SHP77 treated with DMSO at 0.1 percent for 48 hours (cell line): ENCODE results near the gene NXF2.
"Not testable (repeated sequence)": the region's sequence is repeated elsewhere in the genome, so short reads cannot be mapped to it uniquely, and the experiment has no call there.

Experiments used
- DNase-seq: peaks from one replicate; lab custom pipeline; 2025; lab: John Stamatoyannopoulos, UW

The NXF2 gene

GRCh38 chrX:102246893-102247292, at the start of gene NXF2:
NXF2 (plus strand) TSS chrX:102247167; CDS start chrX:102307079, 59,912 bp downstream.
- DNase-seq: not testable (repeated sequence)

GRCh38 chrX:102207940-102208339, 39.0 kb upstream of the NXF2 start:
- not testable (repeated sequence) for DNase-seq

- not testable (repeated sequence) for DNase-seq
Observed at GRCh38 chrX:102214986-102215385, 32.0 kb upstream of the NXF2 start, which contains the start of gene TCP11X1. TCP11X1 (plus strand) TSS chrX:102215301.

- not testable (repeated sequence) for DNase-seq
Observed at GRCh38 chrX:102216497-102216896, 30.5 kb upstream of the NXF2 start.

- DNase-seq: not testable (repeated sequence)
Observed at GRCh38 chrX:102235678-102236077, 11.3 kb upstream of the NXF2 start.

- not testable (repeated sequence) for DNase-seq
Observed at GRCh38 chrX:102240265-102240664, 6.7 kb upstream of the NXF2 start.

- not testable (repeated sequence) for DNase-seq
Observed at GRCh38 chrX:102272231-102272630, 25.3 kb downstream of the NXF2 start.

- DNase-seq: no peak
Observed at GRCh38 chrX:102338162-102338561, 91.2 kb downstream of the NXF2 start.

- DNase-seq: no peak
Observed at GRCh38 chrX:102339312-102340298, 92.6 kb downstream of the NXF2 start.

GRCh38 chrX:102341867-102342266, 94.9 kb downstream of the NXF2 start:
- DNase-seq: no peak

GRCh38 chrX:102345916-102346315, 98.9 kb downstream of the NXF2 start:
- no peak for DNase-seq
